CMK (cell line): ENCODE measurements around the gene SMIM11.
A peak's percentile ranks its signal among the peaks of the same experiment; 100 is the strongest.
"Not testable (repeated sequence)": the region's sequence is repeated elsewhere in the genome, so short reads cannot be mapped to it uniquely, and the experiment has no call there.

Experiments used
- DNase-seq: peaks from one replicate; pipeline ENCODE4 v3.0.0-alpha.2; 2010; ENCODE audit warnings: low read depth

Gene SMIM11

DNA sequence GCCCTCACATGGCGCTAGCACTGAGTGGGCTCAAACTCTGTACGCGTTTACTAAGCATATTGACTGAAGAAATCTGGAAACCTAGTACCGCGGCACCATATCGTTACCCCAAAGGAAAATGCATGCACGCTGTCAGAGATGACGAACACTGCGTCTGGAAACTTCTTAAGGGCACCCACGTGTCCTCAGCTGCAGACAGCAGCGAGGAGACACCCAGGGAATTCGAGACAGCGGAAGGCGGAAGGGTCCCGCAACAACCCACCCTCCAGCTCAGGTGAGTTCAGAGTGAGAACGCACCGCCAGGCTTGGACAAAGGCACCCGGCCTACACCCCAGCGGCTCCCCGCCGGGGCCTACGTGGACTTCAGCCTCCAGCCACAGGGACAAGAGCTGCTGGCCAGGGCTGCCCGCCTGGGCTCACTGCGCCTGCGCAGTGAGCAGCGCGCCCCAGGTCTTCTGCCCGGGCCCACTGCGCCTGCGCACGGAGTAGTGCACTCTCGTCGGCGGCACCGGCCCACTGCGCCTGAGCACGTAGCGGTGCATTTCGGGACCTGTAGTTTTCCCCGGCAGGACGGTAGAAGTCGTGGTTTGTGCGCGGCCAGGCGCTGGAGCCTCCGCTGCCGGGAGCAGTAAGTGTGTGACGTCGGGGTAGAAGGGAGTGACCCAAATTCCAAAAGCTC, at the start of gene SMIM11:
TSS of gene SMIM11 (plus strand) at position 568 of the 679 bp plus-strand sequence. CDS start 3,998 bp downstream, outside the sequence.
- not testable (repeated sequence) for DNase-seq

DNA sequence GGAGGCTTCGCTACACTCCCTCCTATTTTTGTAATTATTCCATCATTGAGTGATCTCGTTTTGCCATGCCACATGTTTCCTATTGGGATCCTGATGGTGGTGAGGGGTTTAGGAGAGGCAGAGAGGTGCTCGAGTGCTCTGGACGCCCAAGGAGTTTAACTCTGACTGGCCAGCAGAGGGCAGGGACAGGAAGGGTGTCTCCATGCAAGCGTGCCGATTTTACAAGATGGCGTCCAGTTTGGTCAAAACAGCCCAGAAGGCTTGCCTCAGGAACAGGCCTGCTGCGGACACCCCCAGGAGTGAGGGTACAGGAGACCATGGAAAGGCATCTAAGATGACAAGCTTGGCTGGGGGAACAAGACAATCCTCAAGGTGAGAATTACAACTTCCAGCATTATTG, 45.3 kb upstream of the SMIM11 start:
- DNase-seq = no peak

- no peak for DNase-seq
These were observed 43.6 kb upstream of the SMIM11 start for GRCh38 chr21:34331726-34332125.

GRCh38 chr21:34332347-34332746, 43.0 kb upstream of the SMIM11 start:
- no peak for DNase-seq

DNA sequence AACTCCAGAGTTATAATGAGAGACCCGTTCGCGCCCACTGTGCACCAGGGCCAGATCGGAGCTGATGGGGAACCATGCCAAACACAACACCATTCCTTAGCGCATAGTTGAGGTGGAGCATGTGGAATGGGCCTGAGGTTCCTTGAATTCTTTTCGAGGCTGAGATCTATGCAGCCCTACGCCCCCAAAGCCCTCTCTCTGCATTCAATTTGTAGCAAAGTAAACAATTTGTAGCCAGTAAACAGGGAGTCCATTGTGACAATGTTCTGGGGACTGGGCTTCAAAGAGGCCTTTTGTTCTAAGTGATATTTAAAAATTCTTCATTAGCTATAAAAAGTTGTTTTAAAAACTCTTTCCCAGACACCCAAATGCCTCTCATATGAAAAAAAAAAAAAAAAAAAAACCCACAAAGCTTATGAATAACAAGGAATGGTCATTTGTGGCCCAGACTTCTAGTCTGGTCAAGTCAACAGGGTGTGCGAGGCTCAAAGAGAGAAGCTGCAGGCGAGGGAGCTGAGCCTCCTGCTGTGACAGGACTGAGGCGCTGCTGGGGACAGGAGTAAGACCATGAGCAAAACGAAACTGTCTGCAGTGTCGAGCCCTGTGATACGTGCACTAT, 42.1 kb upstream of the SMIM11 start:
- DNase-seq = no peak

DNA sequence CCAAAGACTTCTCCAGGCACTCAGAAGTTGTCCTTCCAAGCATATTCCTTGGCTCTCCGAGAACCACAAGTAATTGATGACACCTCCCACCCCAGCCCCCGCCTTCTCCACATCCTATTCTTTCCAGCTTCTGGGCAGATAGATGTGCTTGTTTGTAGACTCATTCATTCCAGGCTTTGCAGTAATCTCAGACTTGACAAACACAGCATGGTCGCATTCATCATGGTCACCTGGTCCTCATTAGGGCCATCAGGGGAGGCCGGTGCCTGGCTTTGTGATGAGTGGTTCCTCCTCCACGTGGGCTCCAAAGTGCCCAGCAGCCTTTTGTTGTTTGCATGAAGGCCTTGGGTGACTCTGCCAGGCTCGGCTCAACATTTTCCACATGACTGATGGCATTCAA, 40.0 kb upstream of the SMIM11 start:
- DNase-seq = no peak

GRCh38 chr21:34336245-34336644, 39.1 kb upstream of the SMIM11 start:
- DNase-seq = no peak

DNA sequence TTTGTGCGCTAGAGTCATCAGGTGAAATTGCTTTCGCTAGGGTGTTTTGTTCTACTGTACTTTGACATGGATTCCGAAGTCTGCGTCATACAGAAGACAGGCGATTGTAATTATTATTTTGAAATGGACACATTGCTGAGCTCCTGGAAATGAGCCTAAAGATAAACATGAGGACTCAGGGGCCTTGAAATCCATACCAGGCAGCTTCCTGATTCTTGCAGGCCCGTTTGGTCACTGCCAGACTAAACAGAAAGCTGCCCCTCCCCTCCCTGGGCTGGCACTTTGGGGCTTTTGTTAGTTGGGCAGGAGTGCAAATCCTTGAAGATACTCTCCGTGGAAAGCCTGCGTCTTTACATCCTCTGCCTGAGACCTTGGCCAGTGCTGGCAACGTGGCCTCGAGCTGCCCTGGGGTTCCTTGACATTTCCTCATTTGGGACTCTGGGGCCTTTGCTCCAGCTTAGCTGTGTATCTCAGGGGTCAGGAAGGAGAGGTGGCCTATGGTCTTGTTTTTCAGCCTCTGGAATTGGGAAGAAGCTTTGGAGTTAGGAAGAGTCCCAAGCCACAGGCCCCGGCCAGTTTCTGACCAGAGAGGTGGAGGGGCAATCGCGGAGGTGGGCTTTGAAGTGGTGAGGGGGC, 38.4 kb upstream of the SMIM11 start:
- no peak for DNase-seq

DNA sequence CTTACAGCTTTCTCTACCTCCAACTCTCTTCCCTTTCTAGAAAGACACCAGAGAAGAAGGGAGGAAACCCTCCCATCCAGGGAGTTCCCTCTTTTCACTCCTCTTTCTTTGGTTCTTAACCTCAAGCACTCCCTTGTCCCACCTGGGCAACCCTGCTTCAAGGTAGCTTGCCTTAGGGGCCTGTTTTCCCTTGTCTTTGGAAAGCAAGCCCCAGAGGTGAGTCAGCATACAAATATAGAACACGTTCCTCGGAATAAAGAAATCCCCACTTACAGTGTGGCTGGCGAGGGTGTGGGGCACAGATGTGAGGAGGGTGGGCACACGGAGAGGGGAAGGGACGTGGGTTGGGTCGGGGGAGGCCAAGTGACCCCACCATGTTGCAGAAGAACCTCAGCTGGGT, 37.6 kb upstream of the SMIM11 start:
- no peak for DNase-seq

DNA sequence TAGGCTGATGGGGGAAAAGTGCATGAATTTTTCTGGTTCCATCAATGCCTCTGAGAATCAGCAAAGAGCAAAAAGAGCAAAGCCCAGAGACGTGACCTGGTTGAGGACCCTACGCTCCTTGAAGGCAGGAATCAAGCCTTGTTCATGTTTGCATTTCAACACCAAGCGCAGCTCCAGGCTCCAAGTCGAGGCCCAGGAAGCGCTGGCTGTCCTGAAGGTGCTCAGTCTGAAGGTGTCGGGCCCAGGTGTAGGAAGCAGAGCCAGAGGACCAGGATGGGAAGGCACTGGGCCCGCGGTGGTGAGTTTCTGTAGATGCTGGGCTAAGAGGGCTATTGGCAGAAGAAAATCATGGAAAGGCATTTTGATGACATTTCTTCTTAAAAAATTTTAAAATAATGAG, 37.1 kb upstream of the SMIM11 start:
- DNase-seq = no peak

DNA sequence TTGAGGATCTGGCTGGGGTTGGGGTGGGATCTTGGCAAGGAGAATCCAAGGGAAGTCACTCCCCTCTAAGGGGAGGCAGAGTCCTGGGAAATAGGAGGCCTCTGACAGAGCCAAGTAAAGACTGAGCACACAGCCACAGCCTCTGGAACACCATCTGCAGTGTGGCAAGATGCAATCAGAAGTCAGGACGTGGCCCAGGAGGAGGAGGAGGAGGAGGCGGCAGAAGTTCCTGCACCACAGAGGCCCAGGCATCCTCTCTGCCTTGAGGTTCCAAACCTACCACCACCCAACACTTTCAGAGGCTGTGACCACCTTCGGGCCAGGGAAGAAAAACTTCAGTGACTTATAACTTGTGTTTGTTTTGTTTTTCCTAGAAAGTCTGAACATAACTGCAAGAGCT, 35.2 kb upstream of the SMIM11 start:
- DNase-seq = no peak

- DNase-seq = no peak
These were observed 32.8 kb upstream of the SMIM11 start for GRCh38 chr21:34342476-34342875.

GRCh38 chr21:34343347-34343746, 32.0 kb upstream of the SMIM11 start:
- no peak for DNase-seq

DNA sequence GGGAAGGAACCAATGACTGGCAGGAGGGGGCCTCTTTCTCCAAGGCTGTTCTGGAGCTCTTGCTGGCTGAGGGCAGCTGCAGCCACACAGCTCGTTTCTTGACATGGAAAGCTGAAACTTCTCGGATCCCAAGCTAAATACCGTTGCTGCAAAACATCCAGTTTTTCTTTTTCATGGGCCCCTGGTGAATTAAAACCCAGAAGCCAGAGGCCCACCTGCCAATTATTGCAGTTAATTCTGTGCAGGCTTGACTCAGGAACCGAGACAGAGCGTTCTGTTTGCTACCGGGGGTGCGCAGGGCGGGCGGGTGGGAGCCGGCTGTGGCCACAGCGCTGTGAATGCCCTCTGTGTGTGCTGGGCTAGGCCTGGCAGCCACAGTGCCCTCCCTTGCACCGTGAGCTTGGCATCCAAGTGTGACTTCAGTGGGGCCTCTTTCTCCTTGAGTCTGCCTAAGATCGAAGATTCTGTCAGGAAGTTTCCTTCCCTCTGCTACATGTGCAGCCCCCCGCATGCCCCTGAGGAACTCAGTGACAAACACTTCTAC, 31.4 kb upstream of the SMIM11 start:
- DNase-seq = no peak

DNA sequence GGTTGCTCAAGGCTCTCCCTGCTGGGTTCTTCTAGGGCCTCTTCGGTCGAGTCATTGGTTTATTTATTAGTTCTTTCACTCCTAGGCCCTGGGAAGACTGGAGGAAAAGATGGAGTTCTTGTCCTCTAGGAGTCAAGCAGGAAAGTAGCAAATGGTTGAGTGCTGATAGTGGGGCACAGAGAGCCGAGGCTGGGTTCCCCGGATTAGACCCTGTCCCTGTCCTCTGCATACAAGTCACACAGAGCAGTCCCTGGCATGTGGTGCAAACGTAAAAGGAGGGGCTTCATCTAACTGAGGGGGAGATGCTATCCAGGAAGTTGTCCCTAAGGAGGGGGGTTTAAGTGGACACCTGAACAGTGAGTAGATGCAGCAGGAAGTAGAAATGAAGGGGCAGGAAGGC, 30.7 kb upstream of the SMIM11 start:
- no peak for DNase-seq

DNA sequence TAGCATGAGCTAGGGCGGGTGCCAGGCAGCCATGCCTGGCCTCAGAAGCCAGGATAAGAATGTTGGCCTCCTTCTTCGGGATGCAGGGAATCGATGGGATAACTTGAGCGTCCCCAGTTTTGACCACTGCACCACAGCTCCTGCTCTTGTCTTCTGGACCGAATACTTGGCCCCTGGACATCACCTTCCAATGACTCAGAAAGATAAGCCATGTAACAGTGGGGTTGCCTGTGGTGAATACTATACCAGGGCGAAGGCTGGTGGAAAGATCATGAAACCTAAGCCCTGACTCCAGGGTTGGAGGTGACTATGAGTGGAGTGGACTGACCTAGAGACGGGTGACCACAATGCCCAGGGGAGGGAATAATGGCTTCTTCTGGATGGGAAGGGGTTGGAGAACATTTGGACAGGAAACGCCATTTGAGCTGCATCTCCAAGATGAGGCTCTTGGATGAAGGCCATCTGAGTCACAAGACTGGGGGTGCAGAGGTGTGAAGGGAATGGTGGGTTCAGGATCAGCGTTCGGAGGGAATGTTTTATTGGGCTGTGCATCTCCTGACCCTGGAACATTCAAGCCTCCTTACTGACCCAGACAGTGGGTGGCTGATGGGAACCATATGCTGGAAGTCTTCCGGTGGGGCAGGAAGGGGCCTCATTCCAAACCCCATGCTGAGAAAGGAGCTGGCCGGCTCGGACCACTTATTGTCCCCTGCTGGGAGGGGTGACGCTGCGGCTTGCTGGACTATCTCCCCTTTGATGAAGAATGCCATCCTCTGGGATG, 30.0 kb upstream of the SMIM11 start:
- no peak for DNase-seq

DNA sequence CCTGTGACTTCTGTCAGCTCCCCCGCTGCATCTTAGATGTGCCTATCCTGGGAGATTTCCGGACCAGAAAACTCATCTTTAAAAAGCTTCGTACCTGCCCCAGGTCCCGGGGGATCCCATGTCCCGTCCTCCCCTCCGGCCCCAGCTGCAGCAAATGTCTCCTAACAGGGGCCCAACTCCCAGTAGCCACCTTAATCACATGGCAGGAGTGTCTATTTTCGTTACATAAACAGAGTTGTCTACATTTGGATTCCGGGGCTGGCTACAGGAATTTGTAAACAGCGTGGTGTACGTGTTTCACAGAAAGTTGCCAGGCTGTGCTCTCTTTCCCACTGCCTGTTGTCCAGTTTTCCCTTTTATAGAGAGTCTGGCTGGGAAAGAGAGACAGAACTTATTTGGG, 29.4 kb upstream of the SMIM11 start:
- DNase-seq = no peak

DNA sequence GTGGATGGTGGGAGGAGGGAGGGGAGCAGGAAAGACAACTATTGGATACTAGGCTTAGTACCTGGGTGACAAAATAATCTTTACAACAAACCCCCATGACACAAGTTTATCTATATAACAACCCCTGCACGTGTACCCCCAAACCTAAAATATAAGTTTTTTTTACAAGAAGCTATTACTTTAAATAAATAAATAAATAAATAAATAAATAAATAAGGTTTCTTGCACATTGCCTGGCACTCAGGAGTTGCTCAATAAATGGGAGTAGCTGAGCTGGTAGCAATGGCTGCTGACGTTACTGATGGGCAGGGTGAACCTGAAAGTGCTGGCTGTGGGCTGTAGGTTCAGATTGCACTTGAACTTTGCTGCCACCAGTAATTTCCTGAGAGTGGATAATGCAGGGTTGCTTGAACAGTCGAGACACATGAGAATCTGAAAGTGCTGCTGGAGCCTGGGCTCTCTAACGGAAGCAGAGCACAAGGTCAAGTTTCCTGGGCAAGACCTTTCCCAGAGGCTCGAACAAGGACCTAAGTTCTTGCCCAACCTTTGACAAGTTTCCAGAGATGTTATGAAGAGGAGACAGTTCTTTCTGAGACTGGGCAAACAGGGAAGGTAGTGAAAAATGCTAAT, 26.3 kb upstream of the SMIM11 start:
- DNase-seq = no peak

- DNase-seq = peak; percentile 49
These were observed 23.5 kb upstream of the SMIM11 start for GRCh38 chr21:34351786-34352241.

DNA sequence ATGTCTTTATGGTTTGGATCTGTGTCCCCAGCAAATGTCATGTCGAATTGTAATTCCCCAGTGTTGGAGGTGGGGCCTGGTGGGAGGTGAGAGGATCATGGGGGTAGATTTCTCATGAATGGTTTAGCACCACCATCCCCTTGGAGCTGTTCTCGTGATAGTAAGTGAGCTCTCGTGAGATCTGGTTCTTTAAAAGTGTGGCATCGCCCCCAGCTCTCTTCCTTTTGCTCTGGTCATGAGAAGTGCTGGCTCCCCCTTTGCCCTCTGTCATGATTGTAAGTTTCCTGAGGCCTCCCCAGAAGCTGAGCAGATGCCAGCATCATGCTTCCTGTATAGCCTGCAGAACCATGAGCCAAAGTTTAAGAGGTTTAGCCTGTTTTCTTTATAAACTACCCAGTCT, 22.8 kb upstream of the SMIM11 start:
- no peak for DNase-seq

DNA sequence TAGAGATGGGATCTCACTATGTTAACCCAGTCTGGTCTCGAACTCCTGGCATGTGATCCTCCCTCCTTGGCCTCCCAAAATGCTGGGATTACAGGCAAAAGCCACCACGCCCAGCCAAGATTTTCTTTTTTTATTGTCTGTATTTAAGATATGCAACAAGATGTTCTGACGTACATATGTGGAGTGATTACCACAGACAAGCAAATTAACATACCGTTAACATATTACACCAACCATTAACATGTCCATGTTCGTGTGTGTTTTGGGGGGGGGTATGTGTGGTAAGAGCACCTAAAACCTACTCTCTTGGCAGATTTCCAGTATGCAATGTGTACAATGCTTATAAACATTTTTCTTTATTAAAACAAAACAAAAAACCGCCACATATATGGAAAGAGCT, 22.1 kb upstream of the SMIM11 start:
- DNase-seq = no peak

DNA sequence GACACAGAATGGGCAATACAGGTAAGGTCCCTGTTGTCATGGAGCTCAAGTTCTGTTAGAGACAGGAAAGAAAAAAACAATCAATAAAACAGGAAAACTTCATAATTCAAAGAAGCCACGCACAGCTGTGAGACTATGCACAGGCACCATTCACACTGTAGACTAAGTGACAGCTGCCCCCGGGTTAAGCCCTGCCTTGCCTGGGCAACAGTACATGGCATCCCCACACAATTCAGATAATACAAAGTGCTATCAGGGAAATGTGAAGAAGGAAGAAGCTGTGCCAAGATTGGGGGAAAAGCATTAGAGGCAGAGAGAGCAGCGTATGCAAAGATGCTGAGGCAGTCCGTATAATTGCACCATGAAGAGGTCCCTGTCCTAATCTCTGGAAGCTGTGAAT, 20.5 kb upstream of the SMIM11 start:
- no peak for DNase-seq
